IMR-90 (cell line): ENCODE data around the gene SUPT3H. TPM values are rescaled to one million over a fixed set of nuclear protein-coding genes. Genes with fewer than 3 reads are reported as not detected.

Experiments
- ATAC-seq: fragments of 200-7000 bp; cut with Tn5 transposase; 2 replicates; pipeline ENCODE4 v1.9.1; 2020; ENCODE audit warnings: low read depth, mild to moderate bottlenecking, moderate library complexity
- BruUV-seq: library from RNA; stranded (reverse); fragments of 400-500 nt; replicated peaks from 2 replicates; lab custom pipeline; 2021; lab: Mats Ljungman, UMichigan
- CTCF ChIA-PET: fragments of 300-600 bp; formaldehyde crosslinking; extraction: SDS; loops from one replicate; lab custom pipeline; 2021; ENCODE audit warnings: antibody characterized with exemption; lab: Yijun Ruan, JAX
- POLR2A ChIA-PET: fragments of 300-600 bp; sonication (Branson Sonifier 250); formaldehyde crosslinking; loops from one replicate; lab custom pipeline; 2022; ENCODE audit warnings: antibody characterized with exemption; ENCODE audit not compliant: unreplicated experiment; lab: Charles Lee
- DNase-seq: peaks from one replicate; pipeline ENCODE4 v3.0.0; 2013
- H2AFZ ChIP-seq: replicated peaks from 2 replicates; pipeline ENCODE3; 2013; ENCODE audit warnings: low read length, mild to moderate bottlenecking; ENCODE audit not compliant: poor library complexity
- H2AK5ac ChIP-seq: 2 replicates; pipeline ENCODE4 v1.6.1; 2013; ENCODE audit warnings: low read depth, low read length, inconsistent platforms
- H2AK9ac ChIP-seq: replicated peaks from 2 replicates; pipeline ENCODE3; 2013; ENCODE audit warnings: mild to moderate bottlenecking, low read depth, low read length, moderate library complexity; ENCODE audit not compliant: poor library complexity
- H2BK120ac ChIP-seq: 2 replicates; pipeline ENCODE4 v1.6.1; 2013; ENCODE audit warnings: low read depth, low read length, inconsistent platforms
- H2BK15ac ChIP-seq: 3 replicates; pipeline ENCODE4 v1.6.1; 2013; ENCODE audit warnings: low read depth, low read length, inconsistent platforms
- H2BK20ac ChIP-seq: 2 replicates; pipeline ENCODE4 v1.6.1; 2013; ENCODE audit warnings: low read depth, mild to moderate bottlenecking, inconsistent platforms, low read length, moderate library complexity
- H2BK5ac ChIP-seq: 2 replicates; pipeline ENCODE4 v1.6.1; 2013; ENCODE audit warnings: mild to moderate bottlenecking, low read depth, low read length, inconsistent platforms; ENCODE audit not compliant: poor library complexity, severe bottlenecking
- H3K14ac ChIP-seq: replicated peaks from 2 replicates; pipeline ENCODE4 v1.6.1; 2013; ENCODE audit warnings: low read depth, low read length, inconsistent platforms
- H3K18ac ChIP-seq: 2 replicates; pipeline ENCODE4 v1.6.1; 2013; ENCODE audit warnings: low read depth, low read length, control low read depth
- H3K23ac ChIP-seq: 2 replicates; pipeline ENCODE4 v1.6.1; 2013; ENCODE audit warnings: low read depth, low read length, inconsistent platforms
- H3K27ac ChIP-seq: 2 replicates; pipeline ENCODE4 v1.5.1; 2013; ENCODE audit warnings: mild to moderate bottlenecking, control low read depth, low read length; ENCODE audit not compliant: insufficient read depth
- H3K27me3 ChIP-seq: 2 replicates; pipeline ENCODE4 v1.6.1; 2013; ENCODE audit warnings: low read length; ENCODE audit not compliant: control insufficient read depth, insufficient read depth
- H3K36me3 ChIP-seq: 2 replicates; pipeline ENCODE4 v1.6.1; 2013; ENCODE audit warnings: low read length, mixed read lengths; ENCODE audit not compliant: control insufficient read depth, insufficient read depth
- H3K4ac ChIP-seq: 2 replicates; pipeline ENCODE4 v1.6.1; 2013; ENCODE audit warnings: low read depth, low read length, inconsistent platforms
- H3K4me1 ChIP-seq: 2 replicates; pipeline ENCODE4 v1.6.1; 2013; ENCODE audit warnings: low read length, mixed read lengths; ENCODE audit not compliant: control insufficient read depth, insufficient read depth
- H3K4me2 ChIP-seq: 2 replicates; pipeline ENCODE4 v1.6.1; 2013; ENCODE audit warnings: low read depth, mild to moderate bottlenecking, control low read depth, low read length, moderate library complexity
- H3K4me3 ChIP-seq: 2 replicates; pipeline ENCODE4 v1.5.1; 2013; ENCODE audit warnings: low read depth, mild to moderate bottlenecking, control low read depth, low read length, moderate library complexity; ENCODE audit not compliant: insufficient read depth
- H3K56ac ChIP-seq: 2 replicates; pipeline ENCODE4 v1.6.1; 2013; ENCODE audit warnings: low read length, inconsistent platforms; ENCODE audit not compliant: insufficient read depth; ENCODE audit errors: extremely low read depth
- H3K79me1 ChIP-seq, 2 experiments: 2 replicates each; pipeline ENCODE4 v1.6.1; 2013; ENCODE audit warnings: low read length in 2 of 2, inconsistent platforms in 1 of 2, low read depth in 1 of 2
- H3K9ac ChIP-seq: 2 replicates; pipeline ENCODE4 v1.6.1; 2013; ENCODE audit warnings: low read depth, low read length, control low read depth
- H3K9me1 ChIP-seq: 2 replicates; pipeline ENCODE4 v1.6.1; 2013; ENCODE audit warnings: low read length, inconsistent platforms; ENCODE audit not compliant: insufficient read depth
- H3K9me3 ChIP-seq: 2 replicates; pipeline ENCODE4 v1.6.1; 2013; ENCODE audit warnings: low read length; ENCODE audit not compliant: control insufficient read depth, insufficient read depth
- H4K20me1 ChIP-seq: 2 replicates; pipeline ENCODE4 v1.6.1; 2013; ENCODE audit warnings: low read length, inconsistent platforms; ENCODE audit not compliant: insufficient read depth
- H4K5ac ChIP-seq: 2 replicates; pipeline ENCODE4 v1.6.1; 2013; ENCODE audit warnings: mild to moderate bottlenecking, low read depth, low read length, control low read depth
- H4K8ac ChIP-seq, 2 experiments: 2 replicates each; pipeline ENCODE4 v1.6.1; 2013; ENCODE audit warnings: low read depth in 2 of 2, low read length in 2 of 2, control low read depth in 1 of 2, inconsistent platforms in 1 of 2
- H4K91ac ChIP-seq: 2 replicates; pipeline ENCODE4 v1.6.1; 2013; ENCODE audit warnings: low read depth, low read length, inconsistent platforms; ENCODE audit not compliant: insufficient read depth
- BHLHE40 ChIP-seq: fragments of 150-350 bp; IDR thresholded peaks from 2 replicates; pipeline ENCODE4 v1.6.1; 2016; ENCODE audit warnings: mild to moderate bottlenecking, low read depth, low read length
- CEBPB ChIP-seq: IDR thresholded peaks from 2 replicates; pipeline ENCODE4 v1.6.1; 2012; ENCODE audit warnings: low read depth, low read length, improper control_type of control experiment
- CHD1 ChIP-seq: IDR thresholded peaks from 2 replicates; pipeline ENCODE4 v1.6.1; 2012; ENCODE audit warnings: low read depth, low read length, improper control_type of control experiment
- FOS ChIP-seq: fragments of 150-350 bp; IDR thresholded peaks from 2 replicates; pipeline ENCODE4 v1.6.1; 2016; ENCODE audit warnings: low read depth, low read length
- MAFK ChIP-seq: IDR thresholded peaks from 2 replicates; pipeline ENCODE4 v1.6.1; 2012; ENCODE audit warnings: low read depth, low read length, improper control_type of control experiment
- MAZ ChIP-seq: IDR thresholded peaks from 2 replicates; pipeline ENCODE4 v1.6.1; 2012; ENCODE audit warnings: low read depth, mild to moderate bottlenecking, low read length, improper control_type of control experiment, moderate library complexity, borderline replicate concordance
- MXI1 ChIP-seq: IDR thresholded peaks from 2 replicates; pipeline ENCODE4 v1.6.1; 2012; ENCODE audit warnings: low read depth, mild to moderate bottlenecking, low read length, moderate library complexity, borderline replicate concordance
- NFE2L2 ChIP-seq: fragments of 150-350 bp; IDR thresholded peaks from 2 replicates; pipeline ENCODE4 v1.6.1; 2016; ENCODE audit warnings: low read depth, mild to moderate bottlenecking, low read length
- POLR2A ChIP-seq: IDR thresholded peaks from 2 replicates; pipeline ENCODE4 v1.6.1; 2012; ENCODE audit warnings: mild to moderate bottlenecking, low read depth, low read length
- RAD21 ChIP-seq: IDR thresholded peaks from 2 replicates; pipeline ENCODE4 v1.6.1; 2012; ENCODE audit warnings: low read length, improper control_type of control experiment
- RCOR1 ChIP-seq: IDR thresholded peaks from 2 replicates; pipeline ENCODE4 v1.6.1; 2012; ENCODE audit warnings: mild to moderate bottlenecking, low read length, improper control_type of control experiment; ENCODE audit not compliant: insufficient replicate concordance
- RFX5 ChIP-seq: IDR thresholded peaks from 2 replicates; pipeline ENCODE4 v1.8.0; 2012; ENCODE audit warnings: low read depth, mild to moderate bottlenecking, low read length, moderate library complexity
- SMC3 ChIP-seq: fragments of 150-350 bp; IDR thresholded peaks from 2 replicates; pipeline ENCODE4 v1.6.1; 2016; ENCODE audit warnings: low read depth, mild to moderate bottlenecking, antibody characterized with exemption, low read length, moderate library complexity
- dilution Hi-C: fragments of 300-500 bp; cut with HindIII; formaldehyde crosslinking; loops from one replicate; pipeline ENCODE4 v1.14.3; 2018; ENCODE audit warnings: low sequenced_read_pairs; ENCODE audit not compliant: unreplicated experiment
- in situ Hi-C: fragments of 300-500 bp; cut with MboI; formaldehyde crosslinking; loops from 3 replicates; pipeline ENCODE4 v1.14.3; 2019; ENCODE audit warnings: low sequenced_read_pairs, inconsistent platforms, mixed read lengths
- intact Hi-C: fragments of 100-400 bp; cut with micrococcal nuclease; formaldehyde crosslinking; loops from 2 replicates; pipeline ENCODE4 v1.10.0; 2022
- polyA plus RNA-seq, 3 experiments: library from polyadenylated mRNA; depleted of rRNA; stranded (reverse); fragments of >200 nt; gene quantifications; 2 replicates each; pipeline ENCODE4 v1.2.3, GENCODE V29; 2012; ENCODE audit warnings: low replicate concordance in 1 of 3
- total RNA-seq: library from RNA; depleted of rRNA; stranded (reverse); fragments of >200 nt; gene quantifications from 2 replicates; pipeline ENCODE4 v1.2.3, GENCODE V29; 2012
- TF ChIP-seq, protein P1 (sequence below): conservative IDR thresholded peaks from 2 replicates; pipeline ENCODE4 v1.5.1; 2012; ENCODE audit warnings: mild to moderate bottlenecking, low read depth, low read length, improper control_type of control experiment
- TF ChIP-seq, protein P2 (sequence below): fragments of 150-350 bp; IDR thresholded peaks from 2 replicates; pipeline ENCODE4 v1.6.1; 2017; ENCODE audit warnings: mild to moderate bottlenecking, antibody characterized with exemption, low read length, low read depth
- TF ChIP-seq, protein P3 (sequence below): fragments of 150-350 bp; IDR thresholded peaks from 2 replicates; pipeline ENCODE4 v1.6.1; 2016; ENCODE audit warnings: low read depth, mild to moderate bottlenecking, low read length, moderate library complexity, borderline replicate concordance

Gene SUPT3H
- total and polyA plus RNA-seq, 2 of the 4 experiments (the other 2 are of a cell fraction) = 4.5 to 5.0 TPM

DNA sequence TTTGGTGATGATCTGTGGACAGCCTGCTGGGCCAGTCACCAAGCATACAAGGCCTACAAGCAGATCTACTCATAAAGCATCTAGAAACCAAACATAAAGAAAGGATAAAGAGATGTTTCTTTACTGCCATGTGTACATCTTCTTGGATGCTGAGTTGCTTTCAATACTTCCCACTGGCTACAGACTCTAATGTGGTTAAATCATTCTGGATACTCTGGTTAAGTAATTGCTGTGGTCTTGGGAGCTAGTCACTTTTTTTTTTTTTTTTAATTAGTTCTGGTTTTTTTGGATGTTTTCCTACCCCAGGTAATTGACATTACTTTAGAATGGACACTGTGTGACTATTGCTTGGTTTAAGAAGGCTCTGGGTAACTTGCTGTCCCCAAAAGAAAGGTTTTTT lies 265.0 kb downstream of the SUPT3H start:
- Histone ChIP-seq H3K4ac (no peak overlapping the region), H4K20me1 (no peaks in the 10 kb centered on the region), H2AFZ (no peak overlapping the region), H2AK5ac (no peak overlapping the region), H3K9ac (no peak overlapping the region), H2BK15ac (no peak overlapping the region), H3K18ac (no peak overlapping the region), H2BK5ac (no peak overlapping the region), H2BK20ac (no peak overlapping the region), H3K4me1 (no peaks in the 10 kb centered on the region), H3K14ac (no peak overlapping the region), H3K4me2 (no peak overlapping the region), H3K4me3 (no peak overlapping the region), H4K5ac (no peak overlapping the region), H2AK9ac (no peak overlapping the region), H3K9me3 (no peaks in the 10 kb centered on the region), H3K27ac (no peak overlapping the region), H4K8ac (no peak overlapping the region), H3K27me3 (no peaks in the 10 kb centered on the region), H2BK120ac (no peak overlapping the region), H3K9me1 (no peaks in the 10 kb centered on the region), H3K79me1 (no peaks in the 10 kb centered on the region; a peak in 1 of 4 replicates), H3K23ac (no peak overlapping the region), H3K56ac (no peak overlapping the region), H4K91ac (no peak overlapping the region), H3K36me3 (no peaks in the 10 kb centered on the region)
- POLR2A ChIA-PET = interaction anchor here (0.6 kb wide), 1 partner anchor 26 kb away, joined by 4 read pairs; no protein-coding TSS in a partner anchor
- DNase-seq (no peak), ATAC-seq (no peak)
- BruUV-seq = no TSS peak
- in situ Hi-C loops (no loop called here), dilution Hi-C loops (no loop called here), intact Hi-C loops (no loop called here)
- CTCF ChIA-PET = no interaction called here
- TF ChIP-seq, protein P1, sequence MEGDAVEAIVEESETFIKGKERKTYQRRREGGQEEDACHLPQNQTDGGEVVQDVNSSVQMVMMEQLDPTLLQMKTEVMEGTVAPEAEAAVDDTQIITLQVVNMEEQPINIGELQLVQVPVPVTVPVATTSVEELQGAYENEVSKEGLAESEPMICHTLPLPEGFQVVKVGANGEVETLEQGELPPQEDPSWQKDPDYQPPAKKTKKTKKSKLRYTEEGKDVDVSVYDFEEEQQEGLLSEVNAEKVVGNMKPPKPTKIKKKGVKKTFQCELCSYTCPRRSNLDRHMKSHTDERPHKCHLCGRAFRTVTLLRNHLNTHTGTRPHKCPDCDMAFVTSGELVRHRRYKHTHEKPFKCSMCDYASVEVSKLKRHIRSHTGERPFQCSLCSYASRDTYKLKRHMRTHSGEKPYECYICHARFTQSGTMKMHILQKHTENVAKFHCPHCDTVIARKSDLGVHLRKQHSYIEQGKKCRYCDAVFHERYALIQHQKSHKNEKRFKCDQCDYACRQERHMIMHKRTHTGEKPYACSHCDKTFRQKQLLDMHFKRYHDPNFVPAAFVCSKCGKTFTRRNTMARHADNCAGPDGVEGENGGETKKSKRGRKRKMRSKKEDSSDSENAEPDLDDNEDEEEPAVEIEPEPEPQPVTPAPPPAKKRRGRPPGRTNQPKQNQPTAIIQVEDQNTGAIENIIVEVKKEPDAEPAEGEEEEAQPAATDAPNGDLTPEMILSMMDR = no peak
- no peak for TF ChIP-seq RAD21
- TF ChIP-seq MAFK = no peak
- no peak for TF ChIP-seq POLR2A
- no peak for TF ChIP-seq CHD1
- TF ChIP-seq MXI1 = no peak
- TF ChIP-seq FOS = no peak
- no peak for TF ChIP-seq CEBPB
- no peak for TF ChIP-seq SMC3
- TF ChIP-seq, protein P2, sequence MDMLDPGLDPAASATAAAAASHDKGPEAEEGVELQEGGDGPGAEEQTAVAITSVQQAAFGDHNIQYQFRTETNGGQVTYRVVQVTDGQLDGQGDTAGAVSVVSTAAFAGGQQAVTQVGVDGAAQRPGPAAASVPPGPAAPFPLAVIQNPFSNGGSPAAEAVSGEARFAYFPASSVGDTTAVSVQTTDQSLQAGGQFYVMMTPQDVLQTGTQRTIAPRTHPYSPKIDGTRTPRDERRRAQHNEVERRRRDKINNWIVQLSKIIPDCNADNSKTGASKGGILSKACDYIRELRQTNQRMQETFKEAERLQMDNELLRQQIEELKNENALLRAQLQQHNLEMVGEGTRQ = no peak
- no peak for TF ChIP-seq NFE2L2
- no peak for TF ChIP-seq BHLHE40
- no peak for TF ChIP-seq RFX5
- TF ChIP-seq, protein P3, sequence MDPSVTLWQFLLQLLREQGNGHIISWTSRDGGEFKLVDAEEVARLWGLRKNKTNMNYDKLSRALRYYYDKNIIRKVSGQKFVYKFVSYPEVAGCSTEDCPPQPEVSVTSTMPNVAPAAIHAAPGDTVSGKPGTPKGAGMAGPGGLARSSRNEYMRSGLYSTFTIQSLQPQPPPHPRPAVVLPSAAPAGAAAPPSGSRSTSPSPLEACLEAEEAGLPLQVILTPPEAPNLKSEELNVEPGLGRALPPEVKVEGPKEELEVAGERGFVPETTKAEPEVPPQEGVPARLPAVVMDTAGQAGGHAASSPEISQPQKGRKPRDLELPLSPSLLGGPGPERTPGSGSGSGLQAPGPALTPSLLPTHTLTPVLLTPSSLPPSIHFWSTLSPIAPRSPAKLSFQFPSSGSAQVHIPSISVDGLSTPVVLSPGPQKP = no peak
- TF ChIP-seq RCOR1 = no peak
- no peak for TF ChIP-seq MAZ
